ENCODE data around the gene ATG16L2. TPM values are rescaled to one million over a fixed set of nuclear protein-coding genes. Genes with fewer than 3 reads are reported as not detected.

Gene ATG16L2
- total and polyA plus RNA-seq, 2 of the 4 experiments (the other 2 are of a cell fraction): 1.3 to 12.7 TPM

DNA sequence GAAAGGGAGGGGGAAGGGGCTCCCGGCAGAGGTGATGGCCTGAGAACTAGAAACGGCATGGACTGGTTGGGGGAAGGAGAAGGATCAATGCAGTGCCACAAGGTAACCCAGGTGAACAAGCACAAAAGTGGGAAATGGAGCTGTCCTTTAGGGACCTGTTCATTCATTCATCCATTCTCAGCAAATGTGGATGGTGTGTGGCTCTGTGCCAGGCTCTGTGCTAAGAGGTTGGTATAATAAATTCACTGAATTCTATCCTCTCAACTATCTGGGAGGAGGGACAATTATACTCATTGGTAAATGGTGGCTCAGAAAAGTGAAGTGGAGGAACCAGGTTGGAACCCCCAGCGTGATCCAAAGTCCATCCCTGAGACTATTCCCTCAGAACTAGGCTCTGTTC, 43.4 kb upstream of the ATG16L2 start:
- WGBS, 2 experiments (ENCODE audit: extremely low coverage in 2 of 2, insufficient read length in 1 of 2): 60% methylated on average over 1 of the region's 3 CpGs; no CpG with 5 or more reads in 1 of the 2 experiments
- POLR2A ChIA-PET (ENCODE audit: unreplicated experiment): no interaction called here

More for the DNA sequence above, 43.4 kb upstream of the ATG16L2 start:
- no peak for ATAC-seq (ENCODE audit: low read depth)
- H2BK120ac ChIP-seq (ENCODE audit: low read depth, low read length): peak overlapping the region; percentile 32; the same call in 1 of the 2 replicates
- H3K27ac ChIP-seq (ENCODE audit: insufficient read depth, low read length): no peak overlapping the region
- 0 out of 3 replicates have a peak overlapping the region, but pooled peaks have one; percentile 48 for H2BK15ac ChIP-seq (ENCODE audit: low read depth, low read length)
- peaks cover 28% of the 10 kb centered on the region for H3K4me1 ChIP-seq (ENCODE audit: control insufficient read depth, insufficient read depth, low read length)
- H3K18ac ChIP-seq (ENCODE audit: low read depth, low read length): no peak overlapping the region
- no peak overlapping the region for H3K9ac ChIP-seq (ENCODE audit: low read depth, low read length)
- H3K23ac ChIP-seq (ENCODE audit: low read depth, low read length): no peak overlapping the region; the same call in 1 of the 2 replicates
- H4K5ac ChIP-seq (ENCODE audit: low read depth, low read length): no peak overlapping the region
- peaks cover 13% of the 10 kb centered on the region for H4K20me1 ChIP-seq (ENCODE audit: insufficient read depth, low read length)
- H3K4me2 ChIP-seq (ENCODE audit: low read depth, low read length): no peak overlapping the region
- H2BK20ac ChIP-seq (ENCODE audit: low read depth, low read length): no peak overlapping the region
- intact Hi-C loops (cut with micrococcal nuclease): no loop called here
- H2BK5ac ChIP-seq (ENCODE audit: low read depth, low read length, poor library complexity, severe bottlenecking): peak overlapping the region; percentile 14
- peaks cover 0 to 20% of the 10 kb centered on the region in 2 experiments; a peak in 2 of 4 replicates for H3K79me1 ChIP-seq (ENCODE audit: low read depth in 1 of 2, low read length in 2 of 2)
- no peak overlapping the region for H3K4me3 ChIP-seq (ENCODE audit: insufficient read depth, low read depth, low read length)
- no peaks in the 10 kb centered on the region for H3K27me3 ChIP-seq (ENCODE audit: control insufficient read depth, insufficient read depth, low read length)
- no peak overlapping the region for H4K91ac ChIP-seq (ENCODE audit: insufficient read depth, low read depth, low read length)
- no peaks in the 10 kb centered on the region for H3K36me3 ChIP-seq (ENCODE audit: control insufficient read depth, insufficient read depth, low read length)
- H3K9me1 ChIP-seq (ENCODE audit: insufficient read depth, low read length): peaks cover 8% of the 10 kb centered on the region; the same call in 1 of the 2 replicates
- H2AK9ac ChIP-seq (replicated peaks; ENCODE audit: low read depth, low read length, poor library complexity): peak overlapping the region; percentile 61
- DNase-seq: no peak
- no peak overlapping the region for H3K14ac ChIP-seq (replicated peaks; ENCODE audit: low read depth, low read length)
- no TSS peak for BruUV-seq (replicated peaks)
- no peak overlapping the region for H3K56ac ChIP-seq (ENCODE audit: extremely low read depth, insufficient read depth, low read length)
- TF ChIP-seq RFX5 (IDR thresholded peaks at IDR 0.05; ENCODE audit: low read depth, low read length) (no peak), CEBPB (IDR thresholded peaks at IDR 0.05; ENCODE audit: low read depth, low read length) (no peak), RCOR1 (IDR thresholded peaks at IDR 0.05; ENCODE audit: insufficient replicate concordance, low read length) (no peak), MXI1 (IDR thresholded peaks at IDR 0.05; ENCODE audit: borderline replicate concordance, low read depth, low read length) (no peak)
- dilution Hi-C loops (cut with HindIII; ENCODE audit: low sequenced_read_pairs, unreplicated experiment): no loop called here
- no peak overlapping the region for H2AFZ ChIP-seq (replicated peaks; ENCODE audit: low read length, poor library complexity)
- in situ Hi-C loops (cut with MboI; ENCODE audit: low sequenced_read_pairs): no loop called here
- H3K9me3 ChIP-seq (ENCODE audit: control insufficient read depth, insufficient read depth, low read length): no peaks in the 10 kb centered on the region
- H3K4ac ChIP-seq (ENCODE audit: low read depth, low read length): peak overlapping the region; percentile 69; the same call in 1 of the 2 replicates
- H4K8ac ChIP-seq (ENCODE audit: low read depth in 2 of 2, low read length in 2 of 2): no peak overlapping the region
- H2AK5ac ChIP-seq (ENCODE audit: low read depth, low read length): peak overlapping the region; percentile 78
- CTCF ChIA-PET: no interaction called here

All from IMR-90 (cell line).